Astrocyte of the spinal cord (primary cell): ENCODE results near the gene LRBA.
"Not testable (repeated sequence)": the region's sequence is repeated elsewhere in the genome, so short reads cannot be mapped to it uniquely, and the experiment has no call there.

Experiments used
- DNase-seq: peaks from one replicate; pipeline ENCODE4 v3.0.0; 2011; ENCODE audit warnings: low read depth, low spot score
- H3K4me3 ChIP-seq: 2 replicates; pipeline ENCODE4 v1.5.1; 2011; ENCODE audit warnings: low read depth, mild to moderate bottlenecking, low read length, moderate library complexity
- CTCF ChIP-seq: IDR thresholded peaks from 2 replicates; pipeline ENCODE4 v1.5.1; 2012; ENCODE audit warnings: low read depth, mild to moderate bottlenecking, low read length, inconsistent platforms
- in situ Hi-C: cut with HindIII; loops from 2 replicates; pipeline ENCODE4 v1.10.0; 2017; ENCODE audit warnings: low sequenced_read_pairs

Gene LRBA

DNA sequence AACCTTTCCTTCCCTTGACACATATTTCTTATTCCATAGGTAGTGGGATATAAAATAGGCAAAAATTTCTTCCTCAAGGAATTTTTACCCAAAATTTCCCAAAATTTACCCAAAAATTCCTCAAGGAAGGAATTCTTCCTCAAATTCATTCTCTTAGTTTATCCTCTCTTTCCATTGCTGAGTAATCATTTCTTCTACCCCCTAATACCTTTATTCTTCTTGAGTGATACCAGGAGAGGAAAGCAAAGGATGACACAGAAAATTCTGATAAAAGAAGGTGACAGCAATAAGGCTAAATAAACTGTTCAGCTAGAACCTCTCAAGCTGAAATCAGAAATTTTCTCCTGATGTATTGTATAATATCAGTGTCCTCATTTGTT, 624.6 kb downstream of the LRBA start:
- TF ChIP-seq CTCF: no peak
- DNase-seq: no peak
- H3K4me3 ChIP-seq: no peak overlapping the region
- in situ Hi-C loops: no loop called here

- H3K4me3 ChIP-seq: no peak overlapping the region
- DNase-seq: peak; percentile 30
- no peak for TF ChIP-seq CTCF
- in situ Hi-C loops: no loop called here
Observed at GRCh38 chr4:150389896-150390530, 625.1 kb downstream of the LRBA start.

DNA sequence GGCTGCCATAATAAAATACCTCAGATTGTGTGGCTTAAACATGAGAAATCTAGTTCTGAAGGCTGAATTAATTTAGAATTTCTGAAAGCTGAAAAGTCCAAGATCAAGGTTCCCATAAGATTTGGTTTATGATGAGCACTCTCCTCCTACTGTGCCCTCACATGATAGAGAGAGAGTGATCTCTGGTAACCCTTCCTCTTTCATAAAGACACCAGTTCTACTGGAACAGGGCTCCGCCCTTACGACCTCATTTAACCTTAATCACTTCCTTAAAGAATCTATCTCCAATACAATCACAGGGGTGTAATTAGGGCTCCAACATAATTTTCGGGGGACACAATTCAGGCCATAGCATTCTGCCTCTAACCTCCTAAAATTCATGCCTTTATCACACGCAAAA, 627.1 kb downstream of the LRBA start:
- no peak overlapping the region for H3K4me3 ChIP-seq
- DNase-seq: no peak
- no peak for TF ChIP-seq CTCF
- in situ Hi-C loops: no loop called here

- H3K4me3 ChIP-seq, DNase-seq, in situ Hi-C loops: not testable (repeated sequence)
Observed at GRCh38 chr4:150386415-150386814, 628.7 kb downstream of the LRBA start.

DNA sequence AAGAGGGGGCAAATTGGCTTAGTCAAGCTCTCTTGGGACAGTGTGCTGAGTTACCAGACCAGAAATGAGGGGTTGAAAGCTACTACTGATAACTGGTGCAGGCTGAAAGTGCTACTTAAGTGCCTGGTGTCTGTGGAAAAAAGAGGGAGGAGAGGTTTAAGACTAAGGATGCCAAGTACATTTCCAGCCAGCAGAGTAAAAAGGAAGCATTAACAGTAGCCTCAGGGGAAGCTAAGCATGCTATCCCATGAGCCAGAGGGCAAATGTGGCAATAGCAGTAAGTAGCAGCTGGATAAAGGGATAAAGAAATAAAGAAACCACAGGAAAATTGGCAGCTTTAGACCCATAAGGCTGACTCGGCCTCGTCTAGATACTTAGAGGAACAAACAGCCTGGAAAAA, 629.5 kb downstream of the LRBA start:
- H3K4me3 ChIP-seq: no peak overlapping the region
- peak; percentile 89 for DNase-seq
- TF ChIP-seq CTCF: no peak
- in situ Hi-C loops: no loop called here

DNA sequence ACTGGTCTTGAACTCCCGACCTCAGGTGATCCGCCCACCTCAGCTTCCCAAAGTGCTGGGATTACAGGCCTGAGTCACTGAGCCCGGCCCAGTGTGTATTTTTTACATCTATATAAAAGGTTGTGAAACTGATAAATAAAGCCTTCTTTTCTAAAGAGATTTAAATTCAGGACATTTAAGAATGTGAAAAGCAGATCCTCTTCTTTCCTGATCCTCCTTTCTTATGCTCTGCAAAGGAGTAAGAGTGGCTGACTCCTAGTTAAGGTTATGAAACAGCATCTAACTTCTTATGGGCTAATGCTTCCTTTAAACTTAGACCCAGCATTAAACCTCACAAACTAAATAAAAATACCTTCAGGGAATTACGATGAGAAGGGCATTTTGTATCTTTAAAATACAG, 630.8 kb downstream of the LRBA start:
- in situ Hi-C loops: no loop called here
- TF ChIP-seq CTCF: no peak
- H3K4me3 ChIP-seq: no peak overlapping the region
- no peak for DNase-seq

DNA sequence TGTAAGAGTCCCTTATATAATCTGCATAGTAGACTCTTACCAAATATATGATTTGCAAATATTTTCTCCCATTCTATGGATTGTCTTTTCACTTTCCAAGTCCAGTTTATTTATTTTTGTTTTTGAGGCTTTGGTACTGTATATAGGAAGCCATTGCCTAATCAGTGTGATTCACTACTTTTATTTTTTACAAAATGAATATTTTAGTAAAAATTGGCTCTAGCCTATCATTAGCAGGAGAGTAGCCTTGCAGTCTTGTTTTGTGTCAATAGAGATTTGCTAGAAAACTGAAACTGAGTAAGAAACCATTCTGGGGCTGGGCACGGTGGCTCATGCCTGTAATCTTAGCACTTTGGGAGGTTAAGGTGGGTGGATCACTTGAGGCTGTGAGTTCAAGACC, 633.1 kb downstream of the LRBA start:
- H3K4me3 ChIP-seq: no peak overlapping the region
- no peak for TF ChIP-seq CTCF
- in situ Hi-C loops: no loop called here
- no peak for DNase-seq
